ENCODE data around the gene FGFBP3.

- TF ChIP-seq CTCF (IDR thresholded peaks at IDR 0.05) (no peak), POLR2A (IDR thresholded peaks at IDR 0.05; ENCODE audit: low read depth) (no peak)
Observed at GRCh38 chr10:91897421-91897820, 11.9 kb downstream of the FGFBP3 start.

All from esophagus muscularis mucosa (tissue), 3 donors.